Renal cortex interstitium (tissue), 11 donors: ENCODE results near the gene SSBP3. TPM values are rescaled to one million over a fixed set of nuclear protein-coding genes. Genes with fewer than 3 reads are reported as not detected.

Source experiments
- DNase-seq, 11 donors: peaks; one replicate each; pipeline ENCODE4 v3.0.0-alpha.2; 2013; ENCODE audit warnings: low read depth in 9 of 11, low spot score in 4 of 11; ENCODE audit errors: extremely low read depth in 1 of 11
- polyA plus RNA-seq, 3 donors: library from polyadenylated mRNA; unstranded; fragments of 120-200 nt; gene quantifications; one replicate each; pipeline ENCODE4 v1.2.1, GENCODE V29; 2013; ENCODE audit not compliant: insufficient read length in 3 of 3

The SSBP3 gene
- polyA plus RNA-seq, 3 donors, result 119 to 124 (median 120) TPM

- no peak for DNase-seq
These were observed 137.4 kb downstream of the SSBP3 start for GRCh38 chr1:54268762-54269297.

DNA sequence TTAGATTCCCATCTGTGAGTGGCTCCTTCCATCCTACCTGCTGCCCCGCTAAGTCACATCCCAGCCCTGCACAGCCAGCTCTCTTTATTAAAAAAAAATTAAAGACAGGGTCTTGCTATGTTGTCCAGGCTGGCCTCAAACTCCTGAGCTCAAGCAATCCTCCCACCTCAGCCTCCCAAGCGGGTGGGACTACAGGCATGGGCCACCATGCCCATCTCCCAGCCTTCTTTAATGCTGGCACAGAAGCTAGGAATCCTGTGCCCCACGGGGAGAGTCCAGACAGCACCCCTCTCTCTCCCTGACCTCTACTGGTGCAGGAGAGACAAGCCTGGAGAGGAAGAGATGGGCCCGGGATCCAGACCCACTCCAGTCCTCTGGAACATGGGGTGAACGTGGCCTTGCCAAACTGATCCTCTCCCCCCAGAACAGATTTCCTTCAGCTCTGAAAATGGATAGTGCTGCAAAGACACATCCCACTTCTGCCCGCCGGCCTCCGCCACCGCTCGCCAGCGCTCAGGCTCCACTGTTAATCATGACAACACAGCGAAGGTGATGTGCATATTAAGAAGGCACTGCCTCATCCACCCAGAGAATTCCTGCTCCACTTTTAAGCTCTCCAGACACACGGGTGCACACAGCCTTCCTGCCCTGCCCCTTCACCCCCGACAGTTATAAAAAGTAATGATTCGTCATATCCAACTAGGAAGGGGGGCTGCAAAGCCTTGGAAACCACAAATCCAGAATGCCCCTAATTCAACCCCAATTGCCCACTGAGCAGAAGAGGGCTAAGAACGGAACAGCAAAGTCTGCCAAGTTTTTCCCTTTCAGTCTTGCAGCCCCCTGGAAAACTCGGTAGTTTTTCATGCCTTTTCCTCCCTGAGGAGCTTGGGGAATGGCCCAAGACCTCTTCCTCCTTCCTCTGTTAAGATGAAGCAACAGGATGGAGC, 138.1 kb downstream of the SSBP3 start:
- no peak for DNase-seq

- no peak for DNase-seq
These were observed 139.3 kb downstream of the SSBP3 start for GRCh38 chr1:54266908-54267307.

DNA sequence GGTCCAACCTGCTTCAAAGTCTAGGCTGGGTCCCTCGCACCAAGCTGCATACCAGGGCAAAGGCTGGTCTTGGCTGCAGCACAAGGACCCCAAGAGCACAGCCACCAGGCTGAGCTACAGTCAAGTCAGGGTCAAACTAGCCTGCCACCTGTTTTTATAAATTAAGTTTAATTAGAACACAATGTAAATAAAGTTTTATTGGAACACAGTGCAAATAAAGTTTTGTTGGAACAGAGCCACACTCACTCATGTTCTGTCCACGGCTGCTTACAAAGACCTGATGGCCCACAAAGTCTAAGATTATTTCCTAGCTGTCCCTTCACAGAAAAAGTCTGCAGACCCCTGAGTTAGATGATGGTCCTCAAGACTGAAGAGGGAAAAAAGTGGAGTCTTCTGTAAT, 140.0 kb downstream of the SSBP3 start:
- no peak for DNase-seq

DNA sequence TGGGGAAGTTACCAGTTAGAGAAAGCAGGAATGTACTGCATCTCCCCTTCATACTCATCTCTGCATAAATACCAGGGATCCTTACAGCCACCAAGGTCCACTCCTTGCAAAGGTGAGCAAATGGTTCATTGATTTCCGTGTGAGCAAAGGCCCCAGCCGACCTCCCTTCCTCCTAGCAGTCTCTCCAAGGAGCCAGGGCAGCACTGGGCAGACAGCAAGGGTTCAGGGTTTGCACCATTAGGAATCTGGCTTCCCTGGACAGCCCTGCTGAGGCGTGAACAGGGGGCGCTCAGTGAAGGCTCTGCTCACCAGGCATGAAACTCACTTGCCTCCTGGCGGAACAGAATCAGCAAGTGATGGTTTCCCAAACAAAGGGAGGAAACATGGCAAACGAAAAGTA, 140.5 kb downstream of the SSBP3 start:
- no peak for DNase-seq

DNA sequence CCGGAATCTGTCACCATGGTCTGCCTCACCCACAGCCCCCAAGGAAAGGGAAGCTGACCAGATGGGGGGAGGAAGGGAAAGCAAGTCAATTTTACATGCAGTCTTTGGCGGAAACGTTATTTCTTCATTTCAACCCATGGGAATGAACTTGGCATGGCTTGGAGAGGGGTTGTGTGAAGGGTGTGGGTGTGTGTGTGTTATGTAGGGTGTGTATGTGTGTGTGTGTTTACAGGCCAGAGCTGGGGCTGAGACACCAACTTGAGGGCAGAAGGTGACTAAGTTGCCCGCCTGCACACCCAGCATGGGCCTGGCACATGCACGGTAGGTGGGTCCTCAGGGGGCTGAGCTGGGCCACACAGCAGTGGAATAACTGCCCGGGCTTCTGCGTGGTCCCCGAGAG, 141.1 kb downstream of the SSBP3 start:
- DNase-seq, result no peak

DNA sequence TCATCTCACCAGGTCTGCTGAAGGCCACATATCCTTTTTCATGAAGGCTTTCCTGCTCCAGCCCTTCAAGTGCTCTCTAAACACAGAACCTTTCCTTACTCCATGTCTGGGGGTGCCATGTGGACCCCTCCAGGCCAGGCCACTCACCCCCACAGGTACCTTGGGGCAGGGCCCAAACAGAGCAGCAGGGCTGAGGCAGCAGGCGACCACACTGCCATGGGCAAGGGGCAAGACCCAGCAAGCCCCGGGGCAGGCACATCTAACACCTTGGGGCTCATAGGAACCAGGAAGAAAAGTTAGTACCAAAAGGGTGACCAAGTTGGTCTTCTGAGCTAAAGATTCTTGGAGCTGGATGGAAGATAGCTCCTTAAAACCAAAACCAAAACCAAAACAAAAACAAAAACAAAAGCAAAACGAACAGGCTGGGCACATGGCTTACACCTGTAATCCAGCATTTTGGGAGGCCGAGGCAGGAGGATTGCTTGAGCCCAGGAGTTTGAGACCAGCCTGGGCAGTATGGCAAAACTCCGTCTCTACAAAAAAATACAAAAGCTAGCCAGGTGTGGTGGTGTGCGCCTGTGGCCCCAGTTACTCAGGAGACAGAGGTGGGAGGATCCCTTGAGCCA, 142.5 kb downstream of the SSBP3 start:
- no peak for DNase-seq

DNA sequence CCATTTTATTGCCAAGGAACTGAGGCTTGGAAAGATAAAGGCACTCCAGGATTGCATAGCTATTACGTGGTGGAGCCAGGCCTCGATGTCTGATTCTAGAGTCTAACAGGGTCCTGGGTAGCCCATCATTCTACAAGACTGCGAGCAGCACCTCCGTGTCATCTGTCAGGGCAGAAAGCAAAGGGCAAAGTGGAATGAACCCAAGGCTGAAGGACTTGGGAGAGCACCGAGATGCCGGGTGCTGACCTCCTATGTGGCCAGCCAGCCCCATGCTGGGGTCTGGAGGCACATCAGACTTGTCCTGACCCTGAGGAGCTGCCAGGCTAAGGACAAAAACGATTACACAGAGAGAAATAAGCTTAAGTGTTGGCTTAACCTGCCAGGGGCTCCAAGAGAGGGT, 143.9 kb downstream of the SSBP3 start:
- DNase-seq, result no peak

DNA sequence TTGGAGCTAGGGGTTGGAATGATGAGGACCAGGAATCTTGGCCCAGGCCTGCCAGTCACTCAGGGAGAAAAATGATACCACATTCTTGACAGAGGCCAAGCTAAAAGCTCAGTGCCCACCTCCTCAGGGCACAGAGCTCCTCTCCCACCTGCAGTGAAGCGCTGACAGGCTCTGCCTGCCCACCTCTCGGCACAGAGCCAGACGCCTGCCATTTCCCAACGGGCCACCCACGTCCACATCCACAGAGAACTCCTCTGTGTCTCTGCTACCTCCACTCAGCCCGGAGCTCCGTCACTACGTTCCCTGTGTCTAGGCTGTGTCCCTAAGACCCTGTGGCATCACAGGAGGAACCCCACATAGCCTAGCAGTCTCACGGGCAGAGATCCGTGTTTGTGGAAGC, 145.4 kb downstream of the SSBP3 start:
- no peak for DNase-seq

GRCh38 chr1:54259546-54260140, 146.6 kb downstream of the SSBP3 start:
- DNase-seq, result no peak

GRCh38 chr1:54257876-54258275, 148.3 kb downstream of the SSBP3 start:
- no peak for DNase-seq

DNA sequence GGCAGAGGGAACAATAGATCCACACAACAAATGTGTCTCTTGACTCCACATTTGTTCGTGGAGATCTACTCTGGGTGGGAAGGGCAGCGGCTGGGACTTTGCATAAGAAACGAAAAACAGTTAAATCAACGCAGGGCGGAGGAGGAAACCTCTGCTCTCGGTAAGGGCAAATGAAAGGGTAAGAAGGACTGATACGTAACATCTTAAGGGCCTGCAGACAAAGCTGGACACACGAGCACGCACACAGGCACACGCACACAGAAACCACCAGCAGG, 148.9 kb downstream of the SSBP3 start:
- DNase-seq, result no peak

- no peak for DNase-seq
These were observed 149.5 kb downstream of the SSBP3 start for GRCh38 chr1:54256522-54257345.

GRCh38 chr1:54255026-54255702, 151.0 kb downstream of the SSBP3 start:
- DNase-seq, result no peak

DNA sequence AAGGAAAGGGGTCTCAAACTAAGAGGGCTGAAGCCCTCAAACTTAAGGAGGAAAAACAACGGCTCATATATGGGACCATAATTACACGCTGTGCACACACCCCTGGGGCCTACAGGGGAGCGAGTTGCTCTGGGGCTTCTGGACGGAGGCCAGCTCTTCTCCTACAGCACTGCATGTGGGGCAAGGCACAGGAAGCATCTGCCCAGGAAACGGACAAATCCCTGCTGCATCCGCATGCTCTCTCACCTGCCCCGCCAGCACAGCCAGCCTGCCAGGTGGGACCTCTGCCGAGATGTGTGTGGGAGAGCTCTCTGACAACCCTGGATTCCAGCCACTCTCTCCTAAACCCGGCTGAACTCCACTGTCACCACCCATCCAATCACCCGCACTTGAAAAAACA, 152.1 kb downstream of the SSBP3 start:
- DNase-seq, result no peak

DNA sequence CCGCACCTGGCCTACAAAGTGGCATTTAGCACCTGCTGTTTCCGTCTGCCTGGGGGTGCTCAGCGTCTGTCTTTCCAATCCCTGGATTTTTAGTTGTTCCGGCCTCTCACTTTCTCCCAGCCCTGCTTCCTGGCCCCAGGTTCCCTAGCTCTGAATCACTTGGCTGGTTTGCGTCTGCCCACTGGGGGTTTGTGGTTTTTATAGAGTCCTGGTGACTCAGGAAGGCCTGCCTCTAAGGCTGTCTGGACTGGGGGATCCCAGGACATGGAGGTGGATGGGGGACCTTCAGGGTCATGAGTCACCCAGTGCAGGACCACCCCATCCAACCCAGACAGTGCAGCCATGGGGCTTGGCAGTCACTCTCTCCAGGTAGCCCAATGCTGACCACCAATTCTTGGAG, 152.7 kb downstream of the SSBP3 start:
- no peak for DNase-seq

- no peak for DNase-seq
These were observed 153.7 kb downstream of the SSBP3 start for GRCh38 chr1:54252371-54252936.

GRCh38 chr1:54250670-54251069, 155.5 kb downstream of the SSBP3 start:
- no peak for DNase-seq
